CD4-positive, alpha-beta T cell treated with Interferon alpha-2 for 1 hour (primary cell): Measurements from ENCODE around the gene ZNF654.
"Not testable (repeated sequence)": the region's sequence is repeated elsewhere in the genome, so short reads cannot be mapped to it uniquely, and the experiment has no call there.

Source experiments
- DNase-seq, 2 donors: peaks; one replicate each; pipeline ENCODE4 v3.0.0-alpha.2; 2020 to 2022

ZNF654 gene

GRCh38 chr3:88061746-88062145 is 2.7 kb downstream of the ZNF654 start:
- no peak for DNase-seq

GRCh38 chr3:88075072-88075471 is 16.0 kb downstream of the ZNF654 start:
- DNase-seq: no peak

- DNase-seq: no peak
Measured at GRCh38 chr3:88075497-88075896, 16.4 kb downstream of the ZNF654 start.

GRCh38 chr3:88076712-88077111 is 17.7 kb downstream of the ZNF654 start:
- DNase-seq: no peak

- no peak for DNase-seq
Measured at GRCh38 chr3:88078932-88079331, 19.9 kb downstream of the ZNF654 start.

GRCh38 chr3:88082854-88083253 is 23.8 kb downstream of the ZNF654 start:
- DNase-seq: no peak

- DNase-seq: no peak
Measured at GRCh38 chr3:88084097-88084501, 25.0 kb downstream of the ZNF654 start.

GRCh38 chr3:88090681-88091080 is 31.6 kb downstream of the ZNF654 start:
- no peak for DNase-seq

- DNase-seq: no peak
Measured at GRCh38 chr3:88092270-88092669, 33.2 kb downstream of the ZNF654 start.

GRCh38 chr3:88093266-88093665 is 34.2 kb downstream of the ZNF654 start:
- no peak for DNase-seq

- no peak for DNase-seq
Measured at GRCh38 chr3:88101142-88101541, 42.1 kb downstream of the ZNF654 start.

GRCh38 chr3:88105325-88105724 is 46.3 kb downstream of the ZNF654 start:
- no peak for DNase-seq

GRCh38 chr3:88112289-88112688 is 53.2 kb downstream of the ZNF654 start:
- DNase-seq: no peak

- peak; percentile 57 to 79 for DNase-seq
Measured at GRCh38 chr3:88113311-88114162, 54.5 kb downstream of the ZNF654 start.

- DNase-seq: no peak
Measured at GRCh38 chr3:88114878-88115549, 56.0 kb downstream of the ZNF654 start.

- DNase-seq: no peak
Measured at GRCh38 chr3:88117683-88118082, 58.6 kb downstream of the ZNF654 start.

GRCh38 chr3:88118603-88119002 is 59.5 kb downstream of the ZNF654 start:
- DNase-seq: not testable (repeated sequence)

- no peak for DNase-seq
Measured at GRCh38 chr3:88123526-88123925, 64.5 kb downstream of the ZNF654 start.

- no peak for DNase-seq
Measured at GRCh38 chr3:88131695-88132094, 72.6 kb downstream of the ZNF654 start.

GRCh38 chr3:88132894-88133293 is 73.8 kb downstream of the ZNF654 start:
- DNase-seq: no peak

- no peak for DNase-seq
Measured at GRCh38 chr3:88133711-88134263, 74.7 kb downstream of the ZNF654 start.

- no peak for DNase-seq
Measured at GRCh38 chr3:88137836-88138235, 78.8 kb downstream of the ZNF654 start.

- no peak for DNase-seq
Measured at GRCh38 chr3:88141458-88142083, 82.5 kb downstream of the ZNF654 start.
